Uterus (tissue), 2 donors: ENCODE results near the gene TDP1.

Source experiments
- CTCF ChIP-seq, 4 experiments: fragments of 200-600 bp in 2 of 4; fragments of 450-650 bp in 2 of 4; sonication (generic) in 2 of 4; IDR thresholded peaks; one replicate each; pipeline ENCODE4 v1.5.1; 2016 to 2019; ENCODE audit warnings: antibody characterized with exemption in 4 of 4, mild to moderate bottlenecking in 2 of 4, moderate library complexity in 1 of 4
- POLR2A ChIP-seq, 2 donors: fragments of 450-650 bp; IDR thresholded peaks; one replicate each; pipeline ENCODE4 v1.6.1; 2016; ENCODE audit warnings: antibody characterized with exemption in 2 of 2, mild to moderate bottlenecking in 1 of 2, moderate library complexity in 1 of 2

- TF ChIP-seq CTCF (IDR thresholded peaks at IDR 0.05) = no peak
- TF ChIP-seq POLR2A (IDR thresholded peaks at IDR 0.05) = no peak
Measured at GRCh38 chr14:90027842-90028241, 72.1 kb downstream of the TDP1 start.
